GM18907 (cell line): Measurements from ENCODE around the gene ZNF507.
"Not testable (repeated sequence)": the region's sequence is repeated elsewhere in the genome, so short reads cannot be mapped to it uniquely, and the experiment has no call there.

Experiments used
- ATAC-seq: cut with Tn5 transposase; IDR thresholded peaks from one replicate; pipeline ENCODE4 v1.9.1; 2021; ENCODE audit warnings: mild to moderate bottlenecking, moderate library complexity; ENCODE audit not compliant: unreplicated experiment

Gene ZNF507

DNA sequence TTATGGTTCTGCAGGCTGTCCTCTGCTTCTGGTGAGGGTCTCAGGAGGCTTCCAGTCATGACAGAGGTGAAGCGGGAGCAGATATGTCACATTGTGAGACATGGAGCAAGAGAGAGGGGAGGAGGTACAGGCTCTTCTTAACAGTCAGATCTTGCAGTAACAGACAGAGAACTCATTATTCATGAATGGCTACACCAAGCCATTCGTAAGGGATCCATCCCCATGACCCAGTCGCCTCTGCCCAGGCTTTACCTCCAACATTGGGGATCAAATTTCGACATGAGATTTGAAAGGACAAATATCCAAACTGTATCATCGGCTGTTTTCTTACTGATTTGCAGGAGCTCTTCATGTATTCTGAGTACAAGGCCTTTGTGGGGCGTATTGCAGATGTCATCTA is 21.7 kb downstream of the ZNF507 start:
- no peak for ATAC-seq

DNA sequence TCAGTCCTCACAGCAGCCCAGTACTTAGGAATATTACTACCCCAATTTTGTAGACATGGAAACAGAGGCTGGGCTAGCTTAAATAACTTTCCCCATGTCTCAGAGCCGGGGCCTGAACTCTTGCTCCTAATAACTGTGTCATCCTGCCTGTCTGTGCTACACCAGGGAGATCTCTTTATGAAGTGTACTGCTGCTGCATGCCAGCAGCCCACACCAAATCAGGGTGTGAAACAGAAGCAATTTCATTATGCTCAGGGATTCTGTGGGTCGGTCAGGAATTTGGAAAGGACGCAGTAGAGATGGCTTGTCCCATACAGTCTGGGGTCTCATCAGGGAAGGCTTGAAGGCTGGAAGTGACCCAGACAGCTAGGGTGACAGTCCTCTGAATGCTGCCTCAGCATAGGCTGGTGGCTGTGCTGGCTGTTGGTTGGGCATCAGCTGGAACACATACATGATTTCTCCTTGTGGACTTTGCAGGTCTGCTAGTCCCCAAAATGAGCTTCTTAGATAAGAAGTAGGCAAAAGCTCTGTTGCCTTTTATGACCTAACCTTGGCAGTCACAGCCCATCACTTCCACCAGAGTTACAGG is 22.6 kb downstream of the ZNF507 start:
- ATAC-seq, result no peak

DNA sequence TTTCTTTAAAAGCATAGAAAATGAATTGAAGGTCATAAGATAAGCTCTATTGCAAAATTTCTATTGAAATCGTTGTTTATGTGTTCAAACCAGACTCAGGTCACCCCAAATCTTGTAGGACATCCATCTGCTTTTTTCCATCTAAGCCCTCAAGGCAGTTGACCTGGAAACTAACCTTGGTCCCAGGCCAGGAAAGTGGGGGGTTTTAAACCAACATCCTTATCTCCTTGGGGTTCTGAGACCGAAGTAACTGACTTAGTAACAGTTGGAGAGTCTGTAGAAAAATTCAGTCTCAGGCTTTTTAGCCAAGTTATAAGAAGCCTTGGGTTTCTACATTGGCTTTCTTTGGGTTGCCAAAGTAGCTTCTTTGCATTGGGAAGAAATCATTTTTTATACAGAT is 23.4 kb downstream of the ZNF507 start:
- ATAC-seq, result no peak

DNA sequence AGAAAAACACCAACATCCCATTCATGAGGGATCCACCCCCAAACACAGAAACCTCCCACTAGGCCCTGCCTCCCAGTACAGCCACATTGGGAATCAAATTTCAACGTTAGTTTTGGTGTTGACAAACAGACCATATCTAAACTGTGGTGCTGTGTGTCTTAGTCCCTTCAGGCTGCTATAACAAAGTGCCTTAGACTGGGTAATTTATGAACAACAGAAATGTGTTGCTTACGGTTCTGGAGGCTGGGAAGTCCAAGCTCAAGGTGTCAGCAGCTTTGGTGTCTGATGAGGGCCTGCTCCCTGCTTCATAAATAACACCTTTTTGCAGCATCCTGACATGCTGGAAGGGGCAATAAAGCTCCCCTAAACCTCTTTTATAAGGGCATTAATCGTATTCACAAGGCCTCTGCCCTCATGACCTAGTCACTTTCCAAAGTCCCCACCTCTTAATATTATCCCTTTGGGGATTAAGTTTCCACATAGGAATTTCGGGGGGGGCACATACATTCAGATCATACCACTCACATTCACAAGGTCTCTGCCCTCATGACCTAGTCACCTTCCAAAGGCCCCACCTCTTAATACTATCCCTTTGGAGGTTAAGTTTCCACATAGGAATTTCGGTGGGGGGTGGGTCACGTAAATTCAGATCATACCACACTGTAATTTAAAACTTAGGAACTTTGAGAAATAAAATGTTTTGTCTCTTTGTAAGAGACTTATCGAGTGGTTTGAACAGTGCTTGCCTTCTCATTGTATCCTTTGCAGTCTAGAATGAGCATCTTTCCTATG is 27.5 kb downstream of the ZNF507 start:
- ATAC-seq, result no peak

DNA sequence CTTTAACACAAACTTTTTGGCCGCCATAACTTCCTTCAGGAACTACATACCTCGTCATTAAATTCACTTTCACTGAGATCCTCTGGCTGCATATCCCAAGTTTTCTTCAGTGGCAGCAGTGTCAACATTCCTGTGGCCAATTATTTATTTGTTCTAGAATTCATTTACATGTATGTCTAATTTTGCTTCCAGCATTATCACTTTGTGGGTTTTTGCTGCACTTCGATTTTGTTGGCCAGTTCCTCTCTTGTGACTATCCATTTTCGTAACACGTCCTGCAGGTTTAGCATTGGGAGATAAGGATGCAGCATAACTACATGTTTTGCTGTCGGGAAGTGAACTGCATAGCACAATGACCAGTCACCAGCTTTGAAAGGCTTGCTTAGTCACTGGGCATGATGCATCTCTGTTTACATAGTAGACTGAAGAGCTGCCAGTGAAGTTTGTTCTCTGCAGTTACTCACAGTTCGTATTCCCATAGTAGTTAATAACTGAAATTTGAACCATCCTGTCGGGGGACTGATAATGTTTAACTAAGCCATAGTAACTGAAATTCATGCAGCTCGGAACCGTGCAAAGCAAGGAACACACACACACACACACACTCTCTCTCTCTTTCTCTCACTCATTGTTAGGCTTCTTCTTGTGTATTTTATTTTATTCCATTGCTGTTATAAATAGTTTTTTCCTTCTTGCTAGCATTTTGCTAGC is 28.3 kb downstream of the ZNF507 start:
- ATAC-seq, result no peak

DNA sequence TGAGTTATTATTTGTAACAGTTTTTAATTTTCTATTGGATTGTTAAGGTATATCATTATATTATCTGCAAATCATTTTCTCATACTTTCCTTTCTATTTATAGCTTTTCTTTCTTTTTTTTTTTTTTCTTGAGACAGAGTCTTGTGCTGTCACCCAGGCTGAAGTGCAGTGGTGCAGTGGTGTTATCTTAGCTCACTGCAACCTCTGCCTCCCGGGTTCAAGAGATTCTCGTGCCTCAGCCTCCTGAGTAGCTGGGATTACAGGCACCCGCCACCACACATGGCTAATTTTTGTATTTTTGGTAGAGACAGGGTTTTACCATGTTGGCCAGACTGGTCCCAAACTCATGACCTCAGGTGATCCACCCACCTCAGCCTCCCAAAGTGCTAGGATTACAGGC is 29.0 kb downstream of the ZNF507 start:
- not testable (repeated sequence) for ATAC-seq

DNA sequence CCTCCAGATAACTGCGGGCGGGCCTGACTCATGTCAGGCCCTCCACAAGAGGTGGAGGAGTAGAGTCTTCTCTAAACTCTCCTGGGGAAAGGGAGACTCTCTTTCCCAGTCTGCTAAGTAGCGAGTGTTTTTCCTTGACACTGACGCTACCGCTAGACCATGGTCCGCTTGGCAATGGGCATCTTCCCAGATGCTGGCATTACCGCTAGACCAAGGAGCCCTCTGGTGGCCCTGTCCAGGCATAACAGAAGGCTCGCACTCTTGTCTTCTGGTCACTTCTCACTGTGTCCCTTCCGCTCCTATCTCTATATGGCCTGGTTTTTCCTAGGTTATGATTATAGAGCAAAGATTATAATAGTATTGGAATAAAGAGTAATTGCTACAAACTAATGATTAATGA is 31.7 kb downstream of the ZNF507 start:
- not testable (repeated sequence) for ATAC-seq

DNA sequence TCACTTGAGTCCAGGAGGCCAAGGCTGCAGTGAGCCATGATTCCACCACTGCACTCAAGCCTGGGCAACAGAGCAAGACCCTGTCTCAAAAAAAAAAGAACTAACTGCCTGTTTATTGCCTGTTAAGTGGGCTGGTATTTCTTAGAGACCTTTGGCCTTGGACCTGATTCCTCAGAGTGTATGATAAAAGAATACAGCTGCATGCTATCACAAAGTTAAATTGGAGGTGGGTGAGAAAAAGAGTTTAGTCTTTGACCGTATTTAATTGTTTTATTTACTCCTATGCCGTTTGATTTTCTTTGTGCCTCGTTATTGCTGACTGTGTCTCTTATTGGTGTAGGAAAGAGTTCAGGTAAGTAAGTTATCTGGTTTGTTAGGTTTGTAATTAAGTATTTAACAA is 34.9 kb downstream of the ZNF507 start:
- ATAC-seq, result no peak

DNA sequence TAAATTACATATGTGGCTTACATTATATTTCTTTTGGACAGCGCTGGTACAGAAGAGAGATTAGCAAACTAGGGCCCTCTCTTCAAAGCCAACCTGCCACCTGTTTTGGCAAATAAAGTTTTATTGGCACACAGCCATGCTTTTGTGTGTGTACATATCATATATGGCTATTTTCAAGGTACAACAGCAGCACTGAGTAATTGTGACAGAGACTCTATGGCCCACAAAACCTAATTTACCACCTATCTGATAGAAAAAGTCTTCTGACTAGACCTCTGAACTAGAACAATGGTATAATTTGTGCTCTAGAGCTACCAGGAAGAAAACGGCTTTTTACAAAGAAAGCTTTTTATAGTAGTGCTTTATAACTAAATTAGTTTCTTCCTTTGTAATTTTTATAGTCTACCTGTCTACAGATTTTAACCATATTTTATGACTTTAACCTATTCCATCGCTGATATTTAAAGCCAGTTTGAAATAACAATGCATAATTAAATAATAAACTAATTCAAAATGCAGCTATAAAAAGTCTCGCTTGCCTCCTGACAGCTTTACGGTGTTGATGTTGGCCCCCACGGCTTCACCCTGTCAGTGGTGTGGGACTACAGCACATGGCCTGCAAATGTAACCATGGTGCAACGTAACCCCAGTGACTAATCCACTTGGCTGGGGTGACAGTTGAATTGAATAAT is 42.4 kb downstream of the ZNF507 start:
- ATAC-seq, result no peak

DNA sequence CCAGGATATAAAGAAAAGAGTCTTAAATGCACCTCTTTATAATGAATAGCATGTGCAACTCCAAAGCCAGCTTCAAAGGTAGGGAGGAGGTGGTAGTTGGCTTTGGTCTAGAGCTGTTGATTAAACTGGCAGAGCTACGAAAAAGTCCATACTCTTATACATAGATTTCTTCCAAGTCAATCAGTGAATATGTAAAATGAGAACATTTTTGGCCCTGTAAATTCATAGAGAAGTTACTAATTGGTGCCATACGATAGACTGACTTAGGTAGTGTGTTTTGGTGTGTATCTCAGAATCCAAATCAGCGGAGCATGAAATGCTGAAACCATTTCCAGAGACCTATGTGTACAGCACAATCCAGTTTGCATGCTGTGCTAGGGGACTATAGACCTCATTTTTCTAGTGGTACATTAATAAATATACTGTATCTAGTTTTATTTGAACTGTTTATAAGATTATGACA is 43.0 kb downstream of the ZNF507 start:
- ATAC-seq, result no peak

DNA sequence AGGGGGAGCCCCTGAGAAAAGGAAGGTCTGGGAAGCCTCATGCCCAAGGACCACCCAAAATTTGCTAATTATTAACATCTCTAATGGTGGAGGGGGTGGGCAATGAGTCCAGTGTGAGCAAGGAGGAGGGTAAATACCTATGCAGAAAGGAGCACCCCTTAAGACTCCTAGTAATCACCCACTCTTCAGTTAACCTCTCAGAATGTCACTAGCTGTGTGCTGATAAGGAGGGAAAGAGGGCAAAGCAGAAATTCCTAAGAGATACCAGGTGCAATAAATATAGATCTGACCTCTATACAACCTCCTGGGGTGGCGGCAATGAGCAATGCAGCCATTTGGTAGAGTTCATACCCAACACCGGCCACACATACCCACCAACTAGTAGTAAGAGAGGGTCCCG is 47.5 kb downstream of the ZNF507 start:
- no peak for ATAC-seq

DNA sequence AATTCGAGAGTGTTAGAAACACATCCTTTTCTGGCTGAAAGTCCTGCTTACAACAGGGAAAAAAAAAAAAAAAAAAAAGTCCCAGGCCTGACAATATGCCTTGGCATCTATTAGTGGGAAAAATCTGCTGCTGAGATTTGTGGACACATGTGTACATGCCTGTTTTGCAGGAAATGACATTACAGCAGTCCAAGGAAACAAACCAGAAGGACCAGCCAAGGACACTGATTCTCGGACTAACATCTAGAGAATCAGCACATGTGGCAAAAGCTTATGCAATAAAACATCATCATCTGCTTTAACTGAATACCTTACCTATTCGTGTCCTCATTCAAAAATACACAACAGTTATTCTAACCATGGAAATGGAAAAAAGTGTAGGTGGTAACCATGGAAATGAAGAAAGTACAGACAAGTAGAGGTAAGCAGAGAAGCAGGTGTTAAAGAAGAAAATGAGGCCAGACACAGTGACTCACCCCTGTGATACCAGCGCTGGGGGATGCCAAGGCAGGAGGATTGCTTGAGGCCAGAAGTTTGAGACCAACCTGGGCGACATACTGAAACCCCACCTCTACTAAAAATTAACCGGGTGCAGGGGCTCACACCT is 50.7 kb downstream of the ZNF507 start:
- ATAC-seq, result no peak

DNA sequence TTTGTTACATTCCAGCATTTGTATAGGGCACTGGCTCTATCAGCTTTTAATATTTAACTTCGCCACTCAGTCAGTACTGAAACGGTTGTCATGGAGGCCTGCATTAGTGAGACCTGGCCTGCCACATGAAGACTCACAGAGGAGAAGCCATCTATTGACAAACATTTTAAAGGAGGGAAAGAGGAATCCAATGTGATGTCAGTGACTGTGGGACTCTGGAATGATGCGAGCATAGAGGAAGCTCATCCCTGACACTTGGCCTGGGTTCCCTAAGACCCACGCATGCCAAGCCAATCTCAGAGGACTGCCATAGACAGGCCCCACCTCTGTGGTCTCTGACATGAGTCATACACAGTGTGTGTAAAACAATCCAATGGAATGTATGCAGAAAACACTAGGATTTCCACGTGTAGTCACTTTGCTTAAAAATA is 52.3 kb downstream of the ZNF507 start:
- ATAC-seq, result no peak

DNA sequence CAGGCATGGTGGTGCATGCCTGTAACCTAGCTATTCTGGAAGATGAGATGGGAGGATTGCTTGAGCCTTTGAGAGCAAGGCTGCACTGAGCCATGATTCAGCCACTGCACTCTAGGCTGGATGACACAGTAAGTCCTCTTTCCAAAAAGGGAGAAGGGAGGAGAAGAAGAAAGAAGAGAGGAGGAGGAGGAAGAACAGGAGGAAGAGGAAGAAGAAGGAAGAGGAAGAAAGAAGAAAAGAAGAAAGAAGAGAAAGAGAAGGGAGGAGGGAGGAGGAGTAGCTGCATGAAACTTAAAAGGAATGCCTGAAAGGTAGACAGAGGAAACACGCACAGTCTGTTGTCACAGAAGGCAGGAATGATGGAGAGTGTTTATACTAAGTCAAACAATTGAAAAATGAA is 56.6 kb downstream of the ZNF507 start:
- no peak for ATAC-seq

DNA sequence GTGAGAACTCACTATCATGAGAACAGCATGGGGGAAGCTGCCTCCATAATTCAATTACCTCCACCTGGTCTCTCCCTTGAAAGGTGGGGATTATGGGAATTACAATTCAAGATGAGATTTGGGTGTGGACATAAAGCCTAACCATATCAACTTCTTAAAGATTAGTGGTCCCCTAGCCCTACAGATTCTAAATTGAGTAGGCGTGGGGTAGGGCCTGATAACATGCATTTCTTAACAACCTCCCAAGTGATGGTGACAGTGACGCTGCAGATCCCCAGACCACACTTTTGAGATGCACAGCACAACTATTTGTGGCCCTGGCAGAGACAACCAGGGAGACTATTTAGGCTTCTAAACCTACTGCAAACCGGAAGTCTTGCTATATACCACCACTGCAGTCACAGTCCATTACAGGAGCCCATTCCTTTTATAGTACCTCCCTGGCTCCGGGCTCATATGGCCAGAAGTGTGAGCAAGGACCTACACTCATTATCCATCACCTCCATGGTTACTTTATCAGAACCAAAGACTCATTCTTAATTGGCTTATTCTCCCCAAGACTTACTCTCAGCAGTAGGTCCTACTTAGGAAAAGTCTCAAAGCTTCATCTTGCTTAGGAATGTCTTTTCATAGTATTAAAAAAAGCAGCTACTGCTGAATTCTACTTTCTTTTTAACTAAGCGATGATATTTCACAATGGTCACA is 58.0 kb downstream of the ZNF507 start:
- no peak for ATAC-seq

DNA sequence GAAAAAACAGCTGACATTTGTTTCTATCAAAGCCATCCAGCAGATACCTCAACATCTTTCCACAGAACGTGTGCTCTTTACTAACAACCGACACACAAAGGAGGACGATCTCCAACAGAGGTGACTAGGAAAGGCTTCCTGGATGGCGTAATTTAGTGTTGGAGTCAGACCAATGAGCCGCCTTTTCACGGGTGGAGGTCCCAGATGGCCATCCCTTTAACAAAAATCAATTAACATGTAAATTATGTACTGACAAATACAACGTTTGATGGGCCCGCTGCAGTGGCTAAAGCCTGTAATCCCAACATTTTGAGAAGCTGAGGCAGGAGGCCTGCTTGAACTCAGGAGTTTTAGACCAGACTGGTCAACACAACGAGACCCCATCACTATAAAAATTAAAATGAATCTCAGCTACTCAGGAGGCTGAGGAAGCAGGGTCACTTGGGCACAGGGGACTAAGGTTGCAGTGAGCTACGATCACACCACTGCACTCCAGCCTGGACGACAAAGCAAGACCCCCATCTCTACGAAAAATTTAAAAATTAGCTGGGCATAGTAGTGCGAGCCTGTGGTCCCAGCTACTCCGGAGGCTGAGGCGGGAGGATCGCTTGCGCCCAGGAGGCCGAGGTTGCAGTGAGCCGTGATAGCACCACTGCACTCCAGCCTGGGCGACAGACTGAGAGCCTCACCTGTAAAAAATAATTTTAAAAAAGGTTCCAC is 59.0 kb downstream of the ZNF507 start:
- ATAC-seq, result no peak

DNA sequence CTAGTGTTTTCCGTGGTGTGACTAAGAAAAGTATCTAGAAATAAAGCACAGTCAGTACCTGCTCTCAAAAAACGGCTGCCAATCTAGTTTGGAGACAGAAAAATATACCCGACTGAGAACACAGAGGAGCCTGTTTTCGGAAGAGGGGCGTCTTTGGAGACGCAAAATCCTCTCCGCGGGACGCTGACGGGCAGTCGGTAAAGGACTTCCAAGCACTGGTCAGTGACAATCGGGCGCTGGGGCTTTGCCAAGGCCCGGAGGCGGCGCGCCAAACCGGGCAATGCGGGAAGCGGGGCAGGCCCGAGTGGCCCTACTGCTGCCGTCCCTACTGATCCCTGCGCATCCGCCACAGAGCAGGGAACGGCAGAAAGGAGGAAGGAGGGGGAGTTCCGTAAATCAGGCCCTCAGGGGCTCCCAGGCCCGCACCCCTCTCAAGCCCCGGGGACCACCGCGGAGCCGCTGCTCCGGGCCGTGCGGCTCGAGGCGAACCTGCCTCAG is 59.6 kb downstream of the ZNF507 start:
- peak; percentile 23 for ATAC-seq

DNA sequence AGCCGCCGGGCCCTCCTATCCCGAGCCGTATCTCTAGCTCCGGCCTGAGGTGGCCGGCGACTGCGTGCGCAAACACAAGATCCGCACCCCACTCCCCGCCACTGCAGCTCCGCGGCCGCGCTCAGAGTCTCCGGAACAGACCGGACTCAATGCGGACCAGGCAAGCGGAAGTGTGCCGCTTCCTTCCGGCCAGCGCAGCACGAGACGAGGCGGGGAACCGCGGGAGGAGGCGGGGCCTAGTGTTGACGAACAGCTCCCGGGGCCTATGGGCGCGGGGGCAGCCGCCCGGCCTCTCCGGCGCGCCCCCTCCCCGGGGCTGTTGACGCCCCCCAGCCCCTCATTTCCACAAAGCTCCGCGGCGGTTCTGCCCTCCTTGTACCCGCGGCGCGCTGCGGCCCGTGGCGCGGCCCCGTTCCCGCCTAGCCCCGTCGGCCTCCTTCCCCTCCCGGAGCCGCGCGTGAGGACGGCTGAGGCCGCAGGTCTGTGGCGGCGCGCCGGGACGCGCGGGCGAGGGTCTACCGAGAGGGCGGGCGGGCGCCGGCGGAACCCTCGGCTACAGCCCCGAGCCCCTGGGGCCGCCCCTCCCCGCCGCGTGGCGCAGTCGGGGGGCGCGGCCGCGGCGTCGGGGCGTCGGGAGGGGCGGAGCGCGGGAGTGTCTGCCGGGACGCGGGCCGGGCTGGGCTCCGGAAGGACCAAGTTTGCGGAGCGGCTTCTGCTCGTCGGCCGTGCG is 60.2 kb downstream of the ZNF507 start, which contains the start of gene DPY19L3:
Gene DPY19L3, plus strand, starts transcription at position 340 of the 730 bp plus-strand sequence. CDS start 2,484 bp downstream, outside the sequence.
- peak; percentile 97 for ATAC-seq
